ENCODE results near the gene MMP2.

MMP2 gene

GRCh38 chr16:55478827-55479429 is at the start of gene MMP2:
Gene MMP2 (plus strand): TSS chr16:55479198. CDS start chr16:55479480, 282 bp downstream.
- no peak for DNase-seq (ENCODE audit: low read depth)
- peak within 1 kb of the TSS; percentile 89 for H3K4me3 ChIP-seq (ENCODE audit: low read depth, low read length)

GRCh38 chr16:55433030-55433429 is 46.0 kb upstream of the MMP2 start:
- no peak for DNase-seq (ENCODE audit: low read depth)
- H3K4me3 ChIP-seq (ENCODE audit: low read depth, low read length), result no peak overlapping the region

DNA sequence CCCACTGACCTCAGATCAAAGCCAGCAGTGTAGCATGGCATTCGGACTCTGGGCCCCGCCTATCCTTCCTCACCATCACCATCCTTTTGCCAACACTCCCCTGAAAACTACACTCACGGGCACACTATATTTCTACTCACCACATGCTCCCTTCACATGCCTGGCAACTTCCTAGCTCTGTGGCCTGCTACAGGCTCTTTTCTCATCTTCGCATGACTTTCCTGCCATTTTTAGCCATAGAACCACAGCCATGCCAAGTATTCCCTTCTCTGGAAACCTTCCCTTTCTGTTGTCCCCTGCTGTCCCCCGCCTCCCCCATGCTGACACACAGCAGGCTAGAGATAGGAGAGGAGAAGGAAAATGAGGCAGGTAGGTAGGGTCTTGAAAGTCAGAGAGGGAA is 45.5 kb upstream of the MMP2 start:
- DNase-seq (ENCODE audit: low read depth), result no peak
- no peak overlapping the region for H3K4me3 ChIP-seq (ENCODE audit: low read depth, low read length)

GRCh38 chr16:55434000-55434399 is 45.0 kb upstream of the MMP2 start:
- DNase-seq (ENCODE audit: low read depth), result no peak
- no peak overlapping the region for H3K4me3 ChIP-seq (ENCODE audit: low read depth, low read length)

GRCh38 chr16:55435387-55435786 is 43.6 kb upstream of the MMP2 start:
- DNase-seq (ENCODE audit: low read depth), result no peak
- no peak overlapping the region for H3K4me3 ChIP-seq (ENCODE audit: low read depth, low read length)

DNA sequence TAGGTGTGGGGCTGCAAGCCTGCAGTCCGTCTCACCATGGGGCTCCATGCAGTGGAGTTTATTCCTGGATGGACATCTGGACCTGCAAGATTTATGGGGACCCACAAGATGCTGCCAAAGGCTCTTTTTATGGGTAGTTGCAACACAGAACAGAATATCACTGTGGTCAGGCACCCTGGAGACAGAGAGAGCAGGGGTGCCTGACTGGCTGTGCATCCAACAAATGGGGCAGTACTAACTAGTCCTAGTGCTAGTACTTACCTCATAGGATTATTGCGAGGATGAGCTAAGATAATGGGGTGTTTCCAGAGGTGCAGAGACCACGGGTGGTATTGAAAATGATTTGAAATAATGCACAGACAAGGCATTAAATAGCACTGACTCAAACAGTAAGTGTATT is 42.4 kb upstream of the MMP2 start:
- DNase-seq (ENCODE audit: low read depth), result no peak
- no peak overlapping the region for H3K4me3 ChIP-seq (ENCODE audit: low read depth, low read length)

- H3K4me3 ChIP-seq (ENCODE audit: low read depth, low read length), result no peak overlapping the region
- DNase-seq (ENCODE audit: low read depth), result peak; percentile 0
Measured at GRCh38 chr16:55437625-55438024, 41.4 kb upstream of the MMP2 start.

- DNase-seq (ENCODE audit: low read depth), result no peak
- H3K4me3 ChIP-seq (ENCODE audit: low read depth, low read length), result no peak overlapping the region
Measured at GRCh38 chr16:55438281-55438680, 40.7 kb upstream of the MMP2 start.

- DNase-seq (ENCODE audit: low read depth), result no peak
- no peak overlapping the region for H3K4me3 ChIP-seq (ENCODE audit: low read depth, low read length)
Measured at GRCh38 chr16:55439101-55439690, 39.8 kb upstream of the MMP2 start.

- no peak for DNase-seq (ENCODE audit: low read depth)
- no peak overlapping the region for H3K4me3 ChIP-seq (ENCODE audit: low read depth, low read length)
Measured at GRCh38 chr16:55443434-55444346, 35.3 kb upstream of the MMP2 start.

GRCh38 chr16:55444754-55445485 is 34.1 kb upstream of the MMP2 start:
- no peak for DNase-seq (ENCODE audit: low read depth)
- H3K4me3 ChIP-seq (ENCODE audit: low read depth, low read length), result no peak overlapping the region

DNA sequence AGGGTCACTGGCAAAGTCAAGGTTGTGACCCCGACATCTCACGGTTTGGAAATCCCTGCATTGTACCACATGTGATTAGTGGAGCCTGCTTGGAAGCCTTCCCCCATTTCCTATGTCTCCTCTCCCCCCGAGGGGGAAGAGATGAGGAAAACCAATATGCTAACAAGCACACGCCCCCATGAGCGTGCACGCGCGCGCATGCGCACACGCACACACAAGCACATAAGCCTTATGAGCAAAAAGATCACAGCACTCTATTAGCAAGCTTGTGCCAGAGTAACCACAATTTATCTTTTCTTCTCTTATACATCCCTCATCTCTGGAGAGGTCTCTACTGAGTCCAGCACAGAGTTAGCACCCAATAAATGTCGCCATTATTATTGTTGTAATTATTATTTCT is 31.8 kb upstream of the MMP2 start:
- DNase-seq (ENCODE audit: low read depth), result no peak

GRCh38 chr16:55452996-55453395 is 26.0 kb upstream of the MMP2 start:
- DNase-seq (ENCODE audit: low read depth), result no peak

More for the DNA sequence above, 31.8 kb upstream of the MMP2 start:
- H3K4me3 ChIP-seq (ENCODE audit: low read depth, low read length), result no peak overlapping the region

DNA sequence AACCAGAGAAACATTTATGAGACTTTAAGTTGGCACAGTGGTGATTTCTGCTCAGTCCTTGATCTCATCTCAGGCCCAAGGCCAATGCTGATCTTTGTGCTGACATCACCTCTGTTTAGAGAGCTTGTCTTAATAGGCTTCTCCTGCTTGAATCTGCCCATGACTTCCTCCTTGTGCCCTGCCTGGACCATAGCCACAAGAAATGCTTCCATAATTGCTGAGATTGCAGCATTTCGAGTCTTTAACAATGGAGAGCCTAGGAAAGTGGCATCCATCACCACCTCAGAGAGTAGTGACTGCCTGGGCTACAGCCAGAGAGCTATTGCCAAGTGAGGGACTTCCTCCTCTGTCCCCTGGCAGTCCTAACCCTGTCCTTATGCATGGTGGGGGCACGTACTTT is 25.1 kb upstream of the MMP2 start:
- H3K4me3 ChIP-seq (ENCODE audit: low read depth, low read length), result no peak overlapping the region
- DNase-seq (ENCODE audit: low read depth), result no peak

More at GRCh38 chr16:55452996-55453395, 26.0 kb upstream of the MMP2 start:
- no peak overlapping the region for H3K4me3 ChIP-seq (ENCODE audit: low read depth, low read length)

DNA sequence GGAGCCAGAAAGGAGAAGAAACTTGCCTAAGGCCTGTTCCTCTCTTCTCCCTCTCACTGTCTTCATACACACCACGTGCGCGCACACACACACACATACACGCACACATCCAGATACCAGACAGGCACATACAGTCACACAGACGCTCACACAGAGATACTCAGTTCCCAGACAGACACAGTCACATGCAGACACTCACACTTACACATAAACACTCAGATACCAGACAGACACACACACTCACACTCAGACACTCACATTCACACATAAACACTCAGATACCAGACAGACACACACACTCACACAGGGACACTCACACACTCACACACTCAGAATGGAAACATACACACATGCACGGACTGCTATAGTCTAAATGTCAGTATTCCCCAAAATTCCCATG is 24.1 kb upstream of the MMP2 start:
- DNase-seq (ENCODE audit: low read depth), result no peak
- no peak overlapping the region for H3K4me3 ChIP-seq (ENCODE audit: low read depth, low read length)

DNA sequence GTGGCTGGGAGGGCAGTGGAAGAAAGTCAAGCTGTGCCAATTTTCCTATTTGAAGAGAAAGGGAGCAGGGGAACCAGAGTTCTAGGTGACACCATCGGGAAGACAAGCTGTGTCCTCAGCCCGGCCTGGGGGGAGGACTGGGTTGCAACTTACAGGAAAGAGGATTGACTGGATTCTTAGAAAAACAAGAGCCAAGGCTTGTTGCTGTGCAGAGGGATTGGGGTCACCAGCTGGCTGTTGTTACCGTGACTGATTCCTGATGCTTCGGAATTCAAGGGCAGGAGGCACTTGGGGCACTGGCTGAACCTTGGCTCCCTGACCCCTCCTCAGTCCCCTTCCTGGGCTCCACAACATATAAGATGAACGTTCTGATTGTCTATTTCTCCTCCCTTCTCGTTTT is 16.8 kb upstream of the MMP2 start:
- no peak for DNase-seq (ENCODE audit: low read depth)
- no peak overlapping the region for H3K4me3 ChIP-seq (ENCODE audit: low read depth, low read length)

DNA sequence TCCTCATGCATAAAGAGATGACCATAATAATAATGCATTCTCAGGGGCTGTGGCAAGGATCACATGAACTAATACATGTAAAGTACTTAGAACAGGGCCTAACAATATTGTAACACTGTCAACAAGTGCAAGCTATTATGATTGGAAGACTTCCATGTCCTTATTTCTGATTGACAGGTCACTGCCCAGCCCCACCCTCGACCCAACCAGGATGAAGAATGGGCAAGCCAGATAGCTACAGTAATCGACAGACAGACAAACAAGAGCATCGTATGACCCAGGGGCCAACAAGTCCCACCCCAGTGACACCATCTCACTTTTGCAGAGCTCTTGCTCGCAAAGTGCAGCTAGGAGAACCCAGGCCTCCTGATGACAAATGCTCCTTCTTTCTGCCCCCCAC is 14.6 kb upstream of the MMP2 start:
- DNase-seq (ENCODE audit: low read depth), result no peak
- no peak overlapping the region for H3K4me3 ChIP-seq (ENCODE audit: low read depth, low read length)

DNA sequence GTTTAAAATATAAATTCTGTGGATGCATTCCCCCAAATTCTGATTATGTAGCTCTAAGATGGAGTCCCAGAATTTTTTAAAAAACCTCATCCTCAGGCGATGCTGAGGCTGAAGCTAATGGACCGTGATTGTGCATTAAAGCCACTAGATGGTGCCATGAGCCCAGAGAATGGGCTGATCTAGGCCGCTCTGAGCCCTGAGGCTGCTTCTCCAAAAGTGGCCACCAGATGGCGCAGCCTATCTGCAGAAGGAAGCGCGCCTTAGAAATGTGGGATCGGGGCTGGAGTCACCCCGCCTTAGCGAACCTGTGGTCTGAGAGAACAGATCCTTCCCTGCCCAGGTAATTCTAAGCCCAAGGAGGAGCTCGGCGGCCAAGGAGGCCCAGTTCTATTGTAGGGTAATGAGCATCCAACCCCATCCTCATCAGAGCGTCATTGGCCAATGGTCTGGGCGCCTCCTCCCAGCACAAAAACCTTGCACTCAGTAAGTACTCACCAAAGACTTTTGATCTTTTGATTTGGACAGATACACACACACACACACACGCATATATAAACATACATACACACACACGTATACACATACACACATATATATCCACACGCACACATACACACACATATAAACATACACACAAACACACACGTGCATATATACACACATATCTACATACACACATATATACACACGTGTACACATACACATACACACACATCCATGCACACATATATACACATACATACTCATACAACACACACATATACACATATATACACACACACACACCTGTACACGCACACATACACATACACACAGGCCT is 13.7 kb upstream of the MMP2 start:
- no peak overlapping the region for H3K4me3 ChIP-seq (ENCODE audit: low read depth, low read length)
- peak; percentile 36 for DNase-seq (ENCODE audit: low read depth)

GRCh38 chr16:55466209-55466608 is 12.8 kb upstream of the MMP2 start:
- DNase-seq (ENCODE audit: low read depth), result no peak
- H3K4me3 ChIP-seq (ENCODE audit: low read depth, low read length), result no peak overlapping the region
